Ramos (cell line): ENCODE measurements around the gene RRP7A.
"Not testable (repeated sequence)": the region's sequence is repeated elsewhere in the genome, so short reads cannot be mapped to it uniquely, and the experiment has no call there.

Experiments
- in situ Hi-C: fragments of 300-500 bp; cut with MboI; formaldehyde crosslinking; loops from one replicate; pipeline ENCODE4 v1.14.3; 2022; ENCODE audit warnings: low sequenced_read_pairs; ENCODE audit not compliant: unreplicated experiment

The RRP7A gene

GRCh38 chr22:42508327-42508974, 11.1 kb downstream of the RRP7A start:
- in situ Hi-C loops = not testable (repeated sequence)

- in situ Hi-C loops = no loop called here
Observed at GRCh38 chr22:42500836-42501179, 18.8 kb downstream of the RRP7A start.

GRCh38 chr22:42500161-42500835, 19.3 kb downstream of the RRP7A start:
- in situ Hi-C loops = no loop called here

GRCh38 chr22:42499773-42500160, 19.8 kb downstream of the RRP7A start:
- in situ Hi-C loops = not testable (repeated sequence)

GRCh38 chr22:42495533-42496141, 24.0 kb downstream of the RRP7A start:
- in situ Hi-C loops = not testable (repeated sequence)

- in situ Hi-C loops = no loop called here
Observed at GRCh38 chr22:42493393-42493792, 26.2 kb downstream of the RRP7A start.

GRCh38 chr22:42492323-42492690, 27.3 kb downstream of the RRP7A start:
- in situ Hi-C loops = no loop called here

GRCh38 chr22:42490243-42490832, 29.3 kb downstream of the RRP7A start:
- in situ Hi-C loops = no loop called here

- in situ Hi-C loops = no loop called here
Observed at GRCh38 chr22:42489000-42489399, 30.6 kb downstream of the RRP7A start.

- in situ Hi-C loops = no loop called here
Observed at GRCh38 chr22:42484506-42484905, 35.1 kb downstream of the RRP7A start.

GRCh38 chr22:42483610-42484223, 35.9 kb downstream of the RRP7A start:
- in situ Hi-C loops = not testable (repeated sequence)

GRCh38 chr22:42475122-42475521, 44.5 kb downstream of the RRP7A start:
- in situ Hi-C loops = no loop called here

GRCh38 chr22:42473484-42474193, 46.0 kb downstream of the RRP7A start:
- in situ Hi-C loops = no loop called here

GRCh38 chr22:42472671-42473070, 46.9 kb downstream of the RRP7A start:
- in situ Hi-C loops = no loop called here

- in situ Hi-C loops = no loop called here
Observed at GRCh38 chr22:42471441-42471840, 48.2 kb downstream of the RRP7A start.

- in situ Hi-C loops = no loop called here
Observed at GRCh38 chr22:42470366-42471082, 49.1 kb downstream of the RRP7A start.

- in situ Hi-C loops = no loop called here
Observed at GRCh38 chr22:42468841-42469240, 50.8 kb downstream of the RRP7A start.

- in situ Hi-C loops = no loop called here
Observed at GRCh38 chr22:42462016-42462415, 57.6 kb downstream of the RRP7A start.

GRCh38 chr22:42461511-42461910, 58.1 kb downstream of the RRP7A start:
- in situ Hi-C loops = no loop called here
